GM18520 (cell line): ENCODE data around the gene NSFL1C.
"Not testable (repeated sequence)": the region's sequence is repeated elsewhere in the genome, so short reads cannot be mapped to it uniquely, and the experiment has no call there.

ENCODE experiments used
- ATAC-seq: cut with Tn5 transposase; IDR thresholded peaks from one replicate; pipeline ENCODE4 v1.9.1; 2021; ENCODE audit not compliant: unreplicated experiment

The NSFL1C gene

GRCh38 chr20:1466211-1467081 is at the start of gene NSFL1C:
Gene NSFL1C, minus strand, starts transcription at chr20:1466849. Its CDS starts 25 bp downstream, at chr20:1466824.
- ATAC-seq, result peak; percentile 79

DNA sequence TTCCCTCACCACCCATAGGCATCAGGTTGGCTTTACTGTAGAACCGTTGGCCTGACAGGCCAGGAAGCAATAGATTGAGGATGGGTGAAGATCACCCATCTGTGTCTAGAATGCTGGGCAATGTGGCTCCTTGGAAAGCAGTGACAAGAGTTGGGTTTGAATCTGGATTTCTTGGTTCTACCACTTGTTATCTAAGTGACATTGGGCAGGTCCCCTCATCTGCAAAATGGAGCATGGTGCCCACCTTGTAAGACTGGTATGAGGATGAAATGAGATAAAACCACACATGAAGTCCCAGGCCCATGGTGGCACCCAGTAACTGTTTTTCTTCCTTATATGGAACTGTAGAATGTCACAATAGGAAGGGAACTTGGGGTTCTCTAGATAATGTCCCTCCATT is 47.2 kb upstream of the NSFL1C start:
- ATAC-seq, result no peak

DNA sequence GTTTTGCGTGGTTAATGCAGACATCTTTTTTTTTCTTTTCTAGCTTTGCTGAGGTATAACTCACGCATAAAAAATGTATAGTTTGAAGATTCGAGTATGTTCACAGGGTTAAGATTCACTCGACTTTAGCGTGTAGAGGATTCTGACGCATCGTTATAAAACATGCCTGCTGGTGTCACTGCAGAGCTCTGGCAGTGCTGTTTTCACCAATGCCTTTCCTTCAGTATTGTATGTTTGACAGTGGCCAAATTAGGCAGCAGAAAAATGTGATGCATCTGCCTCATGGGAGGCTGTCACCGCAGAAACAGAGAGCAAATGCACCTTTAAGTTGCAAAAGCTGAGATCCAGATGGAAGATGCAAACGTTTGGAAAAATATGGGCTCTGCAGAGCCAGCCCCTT is 42.6 kb upstream of the NSFL1C start:
- no peak for ATAC-seq

DNA sequence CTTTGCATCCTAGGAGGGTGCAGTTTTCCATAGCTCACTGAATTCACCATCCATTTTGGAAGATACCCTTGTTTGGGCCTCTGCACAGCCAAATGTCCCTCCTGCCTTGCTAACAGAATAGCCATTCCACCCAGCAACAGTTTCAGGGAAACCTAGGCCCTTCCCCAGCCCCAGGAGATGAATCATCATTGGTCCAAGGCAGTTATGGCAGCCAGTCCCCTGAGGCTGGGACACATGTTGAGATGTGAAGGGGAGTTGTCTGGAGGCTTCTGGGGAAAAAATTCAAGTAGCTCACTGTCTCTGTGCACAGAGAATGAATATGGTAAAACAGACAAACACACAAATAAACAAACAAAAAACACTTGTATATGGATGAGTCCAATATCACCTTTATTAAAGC is 41.9 kb upstream of the NSFL1C start:
- ATAC-seq, result no peak

- no peak for ATAC-seq
Observed at GRCh38 chr20:1507276-1507675, 40.6 kb upstream of the NSFL1C start.

DNA sequence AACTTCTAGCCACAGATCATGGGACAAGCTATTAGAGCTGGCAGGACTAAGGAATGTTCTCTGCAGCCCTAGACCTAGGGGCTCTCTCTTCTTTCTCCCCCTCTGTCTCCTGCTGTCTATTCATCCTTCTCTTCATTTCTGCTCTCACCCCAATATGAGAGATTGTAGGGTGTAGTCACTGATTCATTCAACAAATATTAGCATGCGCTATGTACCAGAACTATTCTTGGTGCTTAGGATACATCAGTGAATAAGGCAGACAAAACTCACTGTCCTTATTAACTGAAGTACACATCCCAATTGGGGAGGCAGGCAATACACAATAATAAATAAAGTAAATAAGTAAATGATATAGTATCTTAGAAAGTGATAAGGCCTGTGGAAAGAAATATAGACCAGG is 39.2 kb upstream of the NSFL1C start:
- ATAC-seq, result no peak

DNA sequence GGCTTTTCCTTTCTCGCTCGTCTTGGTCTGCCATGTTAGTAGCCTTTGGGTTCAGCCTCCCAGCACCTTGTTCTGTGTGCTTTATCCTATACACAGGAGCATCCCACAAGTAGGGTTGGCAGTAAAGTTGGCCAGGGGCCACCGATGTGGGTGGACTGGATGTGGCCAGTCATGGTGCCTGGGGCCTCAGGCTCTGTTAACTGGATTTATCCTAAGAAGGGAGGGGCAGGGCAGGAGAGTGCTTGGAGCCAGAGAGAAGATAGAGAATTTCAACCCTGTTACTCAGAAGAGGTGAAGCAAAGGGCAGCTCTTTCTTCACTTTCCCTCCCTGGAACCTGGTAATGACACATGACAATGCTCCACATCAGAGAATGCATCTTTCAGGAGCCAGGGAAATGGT is 38.7 kb upstream of the NSFL1C start:
- no peak for ATAC-seq

GRCh38 chr20:1503564-1504227 is 37.0 kb upstream of the NSFL1C start:
- peak; percentile 95 for ATAC-seq

DNA sequence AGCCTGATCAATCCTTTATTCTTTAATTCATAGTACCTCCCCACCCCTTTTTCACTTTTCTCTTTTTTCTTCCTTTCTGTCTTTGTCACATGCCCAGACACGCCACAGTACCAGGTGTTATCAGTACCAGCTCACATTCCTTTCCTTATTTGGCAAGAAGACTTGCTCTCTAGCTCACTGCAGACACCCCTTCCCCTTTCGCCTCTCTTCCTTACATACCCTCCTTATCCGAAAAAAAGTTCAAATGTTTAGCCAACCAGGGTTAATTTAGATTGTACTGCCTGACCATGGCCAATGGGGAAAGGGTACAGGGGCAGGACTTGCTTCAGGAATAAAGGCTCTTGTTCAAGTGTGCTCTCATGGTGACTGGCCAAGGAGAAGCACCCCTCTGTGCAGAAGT is 33.8 kb upstream of the NSFL1C start:
- no peak for ATAC-seq

GRCh38 chr20:1499528-1500420 is 33.1 kb upstream of the NSFL1C start:
- ATAC-seq, result no peak

- not testable (repeated sequence) for ATAC-seq
Observed at GRCh38 chr20:1497371-1497770, 30.7 kb upstream of the NSFL1C start.

GRCh38 chr20:1496930-1497329 is 30.3 kb upstream of the NSFL1C start:
- ATAC-seq, result no peak

- no peak for ATAC-seq
Observed at GRCh38 chr20:1494436-1494835, 27.8 kb upstream of the NSFL1C start.

DNA sequence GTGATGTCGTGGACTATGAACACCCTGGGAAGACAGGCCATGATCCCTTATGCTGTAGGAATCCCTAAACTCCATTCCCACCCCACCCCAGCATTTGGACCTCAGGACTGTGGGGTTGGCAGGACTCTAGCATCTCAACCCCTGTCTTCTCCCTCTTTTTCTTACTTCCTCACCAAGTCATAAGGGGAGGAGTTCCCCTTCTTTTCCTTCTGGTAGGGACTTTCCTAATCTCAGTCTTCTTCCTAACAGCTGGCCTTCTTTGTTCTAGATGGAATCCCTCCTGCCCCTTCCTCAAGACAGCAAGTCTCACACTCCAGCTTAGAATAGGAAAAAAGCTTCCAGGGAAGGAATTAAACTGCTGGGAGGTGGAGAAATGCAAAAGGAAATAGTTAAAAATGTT is 26.9 kb upstream of the NSFL1C start:
- ATAC-seq, result no peak

- no peak for ATAC-seq
Observed at GRCh38 chr20:1491860-1492642, 25.4 kb upstream of the NSFL1C start.

- ATAC-seq, result no peak
Observed at GRCh38 chr20:1491281-1491840, 24.7 kb upstream of the NSFL1C start, which contains the start of gene SIRPB2. Gene SIRPB2, minus strand, starts transcription at chr20:1491420. Its CDS starts 61 bp downstream, at chr20:1491359.

GRCh38 chr20:1490643-1491195 is 24.1 kb upstream of the NSFL1C start:
- ATAC-seq, result no peak

DNA sequence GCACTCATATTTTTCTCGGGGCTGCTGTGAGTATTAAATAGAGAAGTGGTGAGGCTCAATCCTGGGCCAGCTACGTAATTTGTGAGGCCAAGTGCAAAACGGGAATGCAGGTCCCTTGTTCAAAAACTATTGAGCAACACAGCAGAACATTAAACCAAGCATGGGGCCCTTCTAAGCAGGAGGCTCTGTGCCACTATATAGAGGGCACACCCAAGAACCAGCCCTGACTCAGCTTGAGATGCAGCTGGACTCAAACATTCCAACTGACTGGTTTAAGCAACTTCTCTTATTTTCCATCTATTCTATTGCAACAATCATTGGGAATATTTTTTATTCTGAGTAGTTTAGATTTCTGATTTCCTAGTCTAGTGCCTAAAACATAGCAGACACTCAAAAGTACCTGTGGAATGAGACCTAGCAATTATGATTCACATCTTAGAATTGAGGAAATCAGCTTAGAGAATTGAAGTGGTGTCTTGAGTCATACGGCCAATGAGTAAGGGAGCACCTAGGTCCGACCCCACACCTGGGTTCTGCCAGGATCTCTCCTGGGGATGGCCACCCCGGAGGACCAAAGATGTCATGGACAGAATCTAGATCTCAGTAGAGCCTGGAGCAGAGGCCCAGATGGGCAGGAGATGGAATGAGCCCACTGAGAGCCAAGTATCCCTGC is 23.3 kb upstream of the NSFL1C start:
- no peak for ATAC-seq

DNA sequence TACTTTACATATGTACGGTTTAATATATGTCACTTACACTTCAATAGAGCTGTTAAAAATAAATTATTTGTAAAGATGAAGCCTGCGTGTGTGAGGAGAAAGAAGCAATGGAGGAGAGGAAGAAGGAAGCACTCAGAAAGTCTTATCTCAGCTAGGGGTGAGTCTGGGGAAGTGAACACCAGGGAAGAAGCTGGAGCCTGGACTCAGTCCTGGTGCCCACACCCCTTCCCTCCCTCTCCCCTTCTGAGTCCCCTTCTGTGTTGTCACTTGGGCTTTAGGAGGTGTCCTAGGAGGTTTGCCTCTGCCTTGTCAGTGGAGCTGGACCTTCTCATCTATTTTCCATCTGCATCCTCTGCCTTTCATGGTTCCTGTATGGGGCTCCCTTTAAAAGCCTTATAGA is 22.7 kb upstream of the NSFL1C start:
- ATAC-seq, result no peak
